ENCODE results near the gene S100Z. TPM values are rescaled to one million over a fixed set of nuclear protein-coding genes. Genes with fewer than 3 reads are reported as not detected.

S100Z gene
- total RNA-seq, 1 experiment from 2014 or later: not detected

GRCh38 chr5:76808141-76808691 lies 41.6 kb upstream of the S100Z start:
- POLR2A ChIA-PET: interaction anchor here (0.6 to 4.7 kb wide), 4 partner anchors 12 to 49 kb away, joined by 3 to 73 read pairs (median 6); partner anchors contain the start of gene F2RL1
- DNase-seq (ENCODE audit: low spot score) (peak; percentile 84), ATAC-seq (peak; percentile 82)
- Mint-ChIP-seq H3K4me1 (peaks cover 52% of the 10 kb centered on the region), H3K27me3 (ENCODE audit: low read depth) (peaks cover 8% of the 10 kb centered on the region; the same call in 1 of the 2 replicates), H3K4me3 (peak overlapping the region; percentile 60), H3K27ac (peak overlapping the region; percentile 99), H3K9me3 (peaks cover 14% of the 10 kb centered on the region), H3K36me3 (peaks cover 20% of the 10 kb centered on the region)
- CTCF ChIA-PET: interaction anchor here (0.8 to 3.7 kb wide), 4 partner anchors 11 to 146 kb away, joined by 3 to 34 read pairs (median 15); partner anchors contain the start of gene F2RL1
- TF ChIP-seq FOXP1 (CRISPR knock-in tag; IDR thresholded peaks at IDR 0.05; ENCODE audit: borderline replicate concordance): no peak
- TF ChIP-seq ETV6 (CRISPR knock-in tag; IDR thresholded peaks at IDR 0.05): peak; percentile 28; the same call in 1 of the 2 replicates
- TF ChIP-seq ZNF532 (CRISPR knock-in tag; IDR thresholded peaks at IDR 0.05; ENCODE audit: borderline replicate concordance): 0 out of 2 replicates have a peak, but pooled peaks have one; percentile 65
- TF ChIP-seq MYBL2 (CRISPR knock-in tag; IDR thresholded peaks at IDR 0.05): peak; percentile 64; the same call in 1 of the 2 replicates
- TF ChIP-seq NFE2L1 (CRISPR knock-in tag; IDR thresholded peaks at IDR 0.05): 0 out of 2 replicates have a peak, but pooled peaks have one; percentile 33
- TF ChIP-seq STAT6 (CRISPR knock-in tag; conservative IDR thresholded peaks at IDR 0.05; ENCODE audit: low read depth): no peak
- TF ChIP-seq ZNF425 (CRISPR knock-in tag; conservative IDR thresholded peaks at IDR 0.05): no peak
- peak; percentile 90 for TF ChIP-seq TEAD1 (CRISPR knock-in tag; IDR thresholded peaks at IDR 0.05)
- TF ChIP-seq PRRX2 (CRISPR knock-in tag; IDR thresholded peaks at IDR 0.05): peak; percentile 26; the same call in 1 of the 2 replicates
- no peak for TF ChIP-seq NR1H2 (CRISPR knock-in tag; IDR thresholded peaks at IDR 0.05)
- TF ChIP-seq IRF1 (CRISPR knock-in tag; IDR thresholded peaks at IDR 0.05): no peak
- TF ChIP-seq ZNF281 (CRISPR knock-in tag; IDR thresholded peaks at IDR 0.05): peak; percentile 90
- no peak for TF ChIP-seq AFF4 (CRISPR knock-in tag; IDR thresholded peaks at IDR 0.05; ENCODE audit: borderline replicate concordance)
- TF ChIP-seq ELF4 (CRISPR knock-in tag; IDR thresholded peaks at IDR 0.05; ENCODE audit: low read depth): no peak
- no peak for TF ChIP-seq GABPB1 (CRISPR knock-in tag; IDR thresholded peaks at IDR 0.05)
- TF ChIP-seq ZMAT4 (CRISPR knock-in tag; IDR thresholded peaks at IDR 0.05): 0 out of 2 replicates have a peak, but pooled peaks have one; percentile 17
- no peak for TF ChIP-seq GTF2I (CRISPR knock-in tag; conservative IDR thresholded peaks at IDR 0.05)
- TF ChIP-seq MAX (CRISPR knock-in tag; IDR thresholded peaks at IDR 0.05): peak; percentile 60
- TF ChIP-seq CBFB (CRISPR knock-in tag; IDR thresholded peaks at IDR 0.05; ENCODE audit: low read depth): 0 out of 2 replicates have a peak, but pooled peaks have one; percentile 29
